Sigmoid colon (tissue), 4 donors: ENCODE data around the gene DEAF1.

Source experiments
- POLR2A ChIP-seq, 2 donors: fragments of 450-650 bp; IDR thresholded peaks; one replicate each; pipeline ENCODE4 v1.6.1; 2016; ENCODE audit warnings: antibody characterized with exemption in 2 of 2, mild to moderate bottlenecking in 2 of 2, moderate library complexity in 2 of 2
- POLR2AphosphoS5 ChIP-seq, 4 donors: sonication (generic); formaldehyde crosslinking; IDR thresholded peaks; one replicate each; pipeline ENCODE4 v1.6.1; 2017; ENCODE audit warnings: antibody characterized with exemption in 4 of 4
- TF ChIP-seq, protein P1 (sequence below), 4 experiments: fragments of 450-650 bp in 3 of 4; fragments of 200-600 bp in 1 of 4; IDR thresholded peaks; one replicate each; pipeline ENCODE4 v1.5.1; 2016 to 2019; ENCODE audit warnings: antibody characterized with exemption in 4 of 4, mild to moderate bottlenecking in 3 of 4, moderate library complexity in 2 of 4

DNA sequence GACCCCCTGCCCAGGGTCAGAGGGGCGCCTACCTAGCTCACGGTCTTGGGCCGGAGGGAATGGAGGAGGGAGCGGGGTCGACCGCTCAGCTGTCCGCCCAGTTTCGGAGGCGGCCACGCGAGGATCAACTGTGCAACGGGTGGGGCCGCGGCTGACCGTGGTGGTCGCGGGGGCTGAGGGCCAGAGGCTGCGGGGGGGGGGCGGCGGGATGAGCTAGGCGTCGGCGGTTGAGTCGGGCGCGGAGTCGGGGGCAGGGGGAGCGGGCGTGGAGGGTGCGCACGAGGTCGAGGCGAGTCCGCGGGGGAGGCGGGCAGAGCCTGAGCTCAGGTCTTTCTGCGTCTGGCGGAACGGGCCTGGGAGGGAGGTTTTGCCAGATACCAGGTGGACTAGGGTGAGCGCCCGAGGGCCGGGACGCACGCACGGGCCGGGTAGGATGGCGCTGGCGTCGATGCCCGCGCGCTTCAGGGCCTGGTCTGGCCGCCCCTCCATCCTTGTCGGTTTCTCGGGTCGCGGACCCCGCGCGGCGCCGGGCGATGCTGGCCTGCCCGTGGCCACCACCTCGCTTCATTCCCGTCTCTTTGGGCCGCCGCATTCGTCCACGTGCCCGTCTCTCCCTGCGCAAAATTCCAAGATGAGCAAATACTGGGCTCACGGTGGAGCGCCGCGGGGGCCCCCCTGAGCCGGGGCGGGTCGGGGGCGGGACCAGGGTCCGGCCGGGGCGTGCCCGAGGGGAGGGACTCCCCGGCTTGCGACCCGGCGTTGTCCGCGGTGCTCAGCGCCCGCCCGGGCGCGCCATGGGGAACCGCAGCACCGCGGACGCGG, 58.3 kb downstream of the DEAF1 start, which contains the start of gene DRD4:
- no peak for TF ChIP-seq POLR2A (IDR thresholded peaks at IDR 0.05)
- TF ChIP-seq, protein P1, sequence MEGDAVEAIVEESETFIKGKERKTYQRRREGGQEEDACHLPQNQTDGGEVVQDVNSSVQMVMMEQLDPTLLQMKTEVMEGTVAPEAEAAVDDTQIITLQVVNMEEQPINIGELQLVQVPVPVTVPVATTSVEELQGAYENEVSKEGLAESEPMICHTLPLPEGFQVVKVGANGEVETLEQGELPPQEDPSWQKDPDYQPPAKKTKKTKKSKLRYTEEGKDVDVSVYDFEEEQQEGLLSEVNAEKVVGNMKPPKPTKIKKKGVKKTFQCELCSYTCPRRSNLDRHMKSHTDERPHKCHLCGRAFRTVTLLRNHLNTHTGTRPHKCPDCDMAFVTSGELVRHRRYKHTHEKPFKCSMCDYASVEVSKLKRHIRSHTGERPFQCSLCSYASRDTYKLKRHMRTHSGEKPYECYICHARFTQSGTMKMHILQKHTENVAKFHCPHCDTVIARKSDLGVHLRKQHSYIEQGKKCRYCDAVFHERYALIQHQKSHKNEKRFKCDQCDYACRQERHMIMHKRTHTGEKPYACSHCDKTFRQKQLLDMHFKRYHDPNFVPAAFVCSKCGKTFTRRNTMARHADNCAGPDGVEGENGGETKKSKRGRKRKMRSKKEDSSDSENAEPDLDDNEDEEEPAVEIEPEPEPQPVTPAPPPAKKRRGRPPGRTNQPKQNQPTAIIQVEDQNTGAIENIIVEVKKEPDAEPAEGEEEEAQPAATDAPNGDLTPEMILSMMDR (IDR thresholded peaks at IDR 0.05), result no peak
- no peak for TF ChIP-seq POLR2AphosphoS5 (IDR thresholded peaks at IDR 0.05)
